GM19328 (cell line): ENCODE data around the gene ZNF474.

Source experiments
- ATAC-seq: cut with Tn5 transposase; IDR thresholded peaks from one replicate; pipeline ENCODE4 v1.9.1; 2021; ENCODE audit warnings: mild to moderate bottlenecking, moderate library complexity; ENCODE audit not compliant: unreplicated experiment

Gene ZNF474

DNA sequence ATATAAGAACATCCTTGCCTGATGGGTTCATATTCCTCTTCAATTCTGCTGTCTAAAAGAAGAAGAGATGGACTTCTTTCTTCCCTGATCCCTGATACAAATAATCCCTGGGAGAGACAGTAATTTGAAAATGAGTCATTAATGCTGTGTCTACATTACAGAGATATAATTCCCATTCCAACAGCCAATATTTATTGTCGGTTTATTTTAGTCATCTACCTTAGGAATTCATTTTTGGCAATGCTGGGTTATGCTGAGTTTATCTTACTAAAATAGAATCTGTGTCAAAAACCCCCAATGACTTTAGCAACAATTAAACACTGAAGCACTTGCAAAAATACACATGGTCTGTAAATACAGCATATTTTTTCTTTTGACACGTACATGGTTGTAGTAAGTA, 23.9 kb downstream of the ZNF474 start:
- ATAC-seq = no peak

DNA sequence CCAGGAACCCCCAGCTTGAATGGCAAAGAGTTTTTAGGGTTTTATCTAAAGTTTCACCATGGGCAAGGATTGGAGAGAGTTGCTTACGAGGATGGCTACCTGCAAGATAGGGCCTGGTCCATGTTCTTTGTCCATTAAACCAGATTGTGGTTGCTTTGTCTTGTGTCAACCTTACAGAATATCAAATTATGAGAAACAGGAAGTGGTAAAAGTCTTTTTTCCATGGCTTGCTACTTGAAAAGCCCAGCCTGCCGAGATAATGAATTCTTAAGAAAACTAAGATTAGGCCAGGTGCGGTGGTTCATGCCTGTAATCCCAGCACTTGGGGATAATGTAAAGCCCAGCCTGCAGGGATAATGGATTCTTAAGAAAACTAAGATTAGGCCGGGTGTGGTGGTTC, 24.4 kb downstream of the ZNF474 start:
- ATAC-seq = no peak

DNA sequence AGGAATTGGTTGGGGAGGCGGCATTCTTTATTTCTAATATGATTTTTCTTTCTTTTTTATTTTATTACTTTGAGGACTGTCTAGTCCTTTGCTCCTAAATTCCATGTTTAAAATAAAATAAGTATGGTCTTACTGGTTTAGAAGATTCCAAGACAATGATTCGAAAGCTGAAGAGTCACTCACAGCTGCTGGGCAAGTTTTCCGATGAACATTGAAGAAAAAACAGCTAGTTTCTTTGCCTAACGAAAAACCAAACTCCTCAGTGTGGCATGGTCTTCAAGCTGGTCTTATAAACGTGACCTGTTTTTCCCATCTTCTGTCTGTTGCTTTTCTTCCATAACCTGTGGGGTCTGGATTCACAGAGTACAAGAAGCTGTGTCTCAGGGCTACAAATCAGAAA, 25.1 kb downstream of the ZNF474 start:
- no peak for ATAC-seq

DNA sequence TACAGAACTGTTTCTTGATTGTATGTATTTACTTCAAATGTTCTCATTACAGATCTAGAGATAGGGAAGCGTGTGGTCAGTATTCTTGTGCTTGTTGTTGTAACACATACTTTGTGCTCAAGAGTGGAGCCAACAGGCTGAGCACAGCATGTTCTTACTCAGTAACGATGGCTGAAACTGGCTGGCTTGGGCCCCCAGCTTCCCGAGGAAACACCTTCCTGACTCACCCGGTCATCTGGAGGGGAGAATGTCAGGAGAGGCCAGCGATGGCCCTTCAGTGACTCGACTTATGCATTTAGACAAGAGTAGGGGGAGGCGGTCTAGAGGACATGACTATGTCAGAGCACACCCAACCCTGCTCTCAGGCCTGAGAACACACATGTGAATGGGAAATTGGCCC, 25.6 kb downstream of the ZNF474 start:
- ATAC-seq = no peak

DNA sequence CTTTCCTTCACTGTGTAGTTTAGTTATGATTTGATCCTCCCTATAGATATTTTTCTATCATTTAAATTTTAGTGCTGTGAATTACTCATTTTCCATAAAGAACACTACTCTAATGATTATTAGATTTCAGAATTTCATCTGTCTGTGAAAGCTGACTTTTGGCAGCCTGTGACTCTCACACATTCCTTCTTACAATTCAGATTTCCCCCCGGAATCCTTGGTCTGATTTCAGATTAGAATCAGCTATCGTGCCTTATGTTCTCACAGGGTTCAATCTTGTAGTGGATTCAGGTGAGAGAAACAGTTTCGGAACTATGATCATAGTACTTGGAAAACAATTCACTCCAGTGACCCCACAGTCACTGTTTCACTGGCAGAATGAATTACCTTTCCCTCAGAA, 26.2 kb downstream of the ZNF474 start:
- no peak for ATAC-seq

DNA sequence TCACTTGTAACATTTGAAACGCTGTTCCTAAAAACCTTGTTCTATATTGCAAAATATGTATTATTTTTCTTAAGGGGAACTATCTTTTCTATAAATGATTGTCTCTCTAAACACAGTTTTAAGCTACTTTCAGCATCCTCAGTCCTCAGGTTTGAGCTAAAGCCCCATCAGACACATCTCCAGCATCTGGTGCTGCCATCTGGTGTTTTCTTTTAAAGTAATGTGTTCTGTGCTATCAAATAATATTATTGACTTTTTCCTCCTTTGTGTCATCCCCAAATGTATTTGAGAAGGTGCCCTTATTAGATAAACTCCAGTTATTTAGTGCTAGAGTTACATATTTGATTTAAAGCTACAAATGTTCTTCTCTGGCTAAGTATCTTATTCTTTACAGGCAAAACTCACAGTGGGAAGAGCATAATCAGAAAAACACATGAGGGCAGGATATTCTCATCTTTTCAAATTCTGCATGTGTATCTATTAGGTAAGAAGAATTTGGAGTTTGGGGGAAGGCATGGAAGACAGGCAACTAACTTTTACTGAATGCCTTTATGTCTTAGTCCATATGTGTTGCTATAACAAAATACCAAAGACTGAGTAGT, 27.5 kb downstream of the ZNF474 start:
- ATAC-seq = no peak

DNA sequence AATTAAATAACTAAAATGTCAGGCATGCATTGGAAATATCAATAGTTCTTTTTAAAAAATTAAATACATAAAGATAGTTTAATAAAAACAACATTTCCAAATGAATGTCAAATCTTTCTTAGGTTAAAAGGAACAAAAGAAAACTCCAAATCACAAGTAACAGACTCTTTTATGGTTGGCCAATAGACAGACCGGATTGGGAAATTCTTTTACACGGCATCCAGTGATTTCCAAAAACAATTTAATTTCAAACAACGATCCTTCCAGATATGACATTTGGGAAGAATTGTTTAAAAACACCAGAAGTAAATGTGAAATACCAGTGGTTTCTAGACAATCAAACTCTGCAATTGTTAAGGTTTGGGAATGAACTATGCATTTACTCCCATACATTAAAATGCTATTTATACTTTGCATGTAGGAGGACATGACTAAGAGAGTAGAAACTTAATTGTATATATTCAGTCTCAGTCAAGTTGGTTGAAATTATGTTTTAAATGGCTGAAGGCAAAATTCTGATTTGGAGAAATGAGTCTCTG, 32.8 kb downstream of the ZNF474 start:
- ATAC-seq = no peak

DNA sequence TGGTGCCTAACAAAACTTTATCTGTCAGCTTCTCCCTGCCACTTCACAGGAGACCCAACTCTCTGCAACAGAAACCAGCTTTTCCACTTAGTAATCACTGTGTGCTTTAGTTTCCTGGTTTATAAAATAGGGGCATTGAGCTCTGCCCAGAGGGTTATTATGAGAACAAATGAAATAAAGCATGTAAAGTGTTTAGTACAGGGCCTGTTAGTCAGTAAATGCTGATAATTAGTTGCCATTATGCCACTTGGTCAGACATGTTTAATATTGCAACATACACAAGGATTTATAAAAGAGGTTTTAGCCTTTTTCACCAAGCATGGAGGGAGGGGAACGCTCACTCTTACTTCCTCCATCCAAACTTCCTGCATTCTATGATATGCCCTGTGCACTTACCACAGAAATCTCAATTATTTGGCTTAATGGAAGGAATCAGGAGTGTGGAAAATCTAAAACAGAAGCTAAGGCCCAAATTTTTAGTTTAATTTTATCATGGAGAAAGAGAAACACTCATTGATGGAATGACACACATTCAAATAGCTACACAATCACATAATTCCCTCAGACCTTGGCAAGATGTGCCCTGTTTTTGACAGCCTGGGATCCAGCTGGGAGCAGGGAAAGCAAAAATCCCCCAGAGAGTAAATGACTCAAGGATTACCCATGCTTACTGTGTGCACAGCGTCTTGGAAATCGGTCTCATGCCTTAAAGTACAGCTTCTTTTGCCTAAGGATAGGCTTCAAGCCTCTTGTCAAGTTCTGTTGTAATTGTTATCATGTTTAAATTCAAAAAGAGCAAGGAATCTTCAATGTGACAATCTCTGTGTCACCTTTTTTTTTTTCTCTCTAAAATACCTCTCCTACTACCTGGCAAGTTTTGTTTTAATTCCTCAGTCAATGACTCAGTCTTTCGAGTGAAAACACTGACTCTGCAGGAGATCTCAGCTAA, 34.0 kb downstream of the ZNF474 start:
- no peak for ATAC-seq

DNA sequence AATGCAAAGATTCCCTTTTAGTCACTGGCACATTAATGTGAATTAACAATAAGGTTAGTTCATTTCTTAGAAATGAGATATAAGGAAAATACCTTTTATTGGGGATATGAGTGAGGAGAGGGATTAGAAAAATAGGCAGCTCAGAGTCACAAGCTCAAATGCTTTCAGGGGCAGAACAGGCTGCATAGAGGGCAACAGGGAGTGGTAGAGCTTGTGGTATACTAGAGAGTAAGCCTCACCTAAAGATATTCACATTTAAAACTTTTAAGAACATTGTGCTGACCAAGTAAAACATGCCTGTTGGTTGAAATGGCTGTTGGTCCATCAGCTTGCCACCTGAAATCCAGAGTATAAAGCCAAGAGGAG, 34.7 kb downstream of the ZNF474 start:
- no peak for ATAC-seq

DNA sequence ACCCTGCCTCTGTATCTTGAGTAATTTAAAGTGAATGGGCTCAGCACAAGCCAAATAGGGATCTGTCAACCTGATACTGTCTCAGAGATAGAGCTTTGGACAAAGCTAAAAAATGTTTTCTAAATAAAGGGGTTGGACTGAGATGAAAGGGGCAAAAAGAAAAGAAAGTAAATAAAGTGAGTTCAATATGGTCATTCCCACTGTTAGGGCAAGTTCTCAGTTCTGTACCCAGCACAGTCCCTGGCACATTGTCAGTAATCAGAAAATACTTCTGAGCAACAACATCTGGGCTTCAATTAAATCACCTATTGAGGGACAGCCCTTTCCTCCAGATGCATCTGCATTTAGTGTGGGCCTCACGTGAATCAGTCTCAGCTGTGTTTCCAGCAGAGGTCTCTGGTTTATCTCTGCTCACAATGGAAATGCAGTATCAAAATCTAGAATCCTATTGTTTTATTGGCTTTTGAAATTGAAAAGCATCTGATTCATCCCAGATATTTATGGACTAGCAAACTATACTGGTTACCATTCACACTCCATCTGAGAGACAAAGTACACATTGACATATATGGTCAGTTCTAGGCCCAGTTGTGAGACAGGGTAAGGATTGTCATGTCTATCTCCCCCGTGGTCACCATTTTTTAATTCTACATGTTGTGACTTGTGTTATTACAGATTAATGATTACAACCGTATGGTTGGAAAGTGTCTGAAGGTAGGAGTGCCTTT, 35.6 kb downstream of the ZNF474 start:
- ATAC-seq = no peak

DNA sequence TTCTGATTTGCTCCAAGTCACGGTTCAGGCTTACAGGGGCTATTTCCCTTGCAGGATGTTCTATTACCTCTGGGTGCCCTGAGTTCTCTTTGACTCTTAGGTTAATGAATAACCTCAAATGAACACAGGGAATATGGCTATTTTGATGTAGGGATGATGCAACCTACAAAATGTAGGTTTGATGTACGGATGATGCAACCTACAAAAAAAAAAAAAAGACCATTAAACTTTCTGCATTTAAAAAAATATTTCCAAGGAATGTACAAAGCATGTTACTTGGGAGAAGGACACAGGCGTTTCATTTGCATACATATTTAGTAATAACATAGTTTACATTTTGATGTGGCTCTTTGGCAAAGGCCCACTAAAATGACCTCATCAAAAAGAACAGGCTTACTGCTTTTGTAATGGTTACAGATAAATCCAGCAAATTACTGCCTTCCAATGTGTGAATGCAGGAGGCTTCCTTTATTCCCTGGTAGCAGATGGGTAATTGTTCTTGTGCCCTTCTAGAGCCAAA, 36.3 kb downstream of the ZNF474 start:
- ATAC-seq = no peak

DNA sequence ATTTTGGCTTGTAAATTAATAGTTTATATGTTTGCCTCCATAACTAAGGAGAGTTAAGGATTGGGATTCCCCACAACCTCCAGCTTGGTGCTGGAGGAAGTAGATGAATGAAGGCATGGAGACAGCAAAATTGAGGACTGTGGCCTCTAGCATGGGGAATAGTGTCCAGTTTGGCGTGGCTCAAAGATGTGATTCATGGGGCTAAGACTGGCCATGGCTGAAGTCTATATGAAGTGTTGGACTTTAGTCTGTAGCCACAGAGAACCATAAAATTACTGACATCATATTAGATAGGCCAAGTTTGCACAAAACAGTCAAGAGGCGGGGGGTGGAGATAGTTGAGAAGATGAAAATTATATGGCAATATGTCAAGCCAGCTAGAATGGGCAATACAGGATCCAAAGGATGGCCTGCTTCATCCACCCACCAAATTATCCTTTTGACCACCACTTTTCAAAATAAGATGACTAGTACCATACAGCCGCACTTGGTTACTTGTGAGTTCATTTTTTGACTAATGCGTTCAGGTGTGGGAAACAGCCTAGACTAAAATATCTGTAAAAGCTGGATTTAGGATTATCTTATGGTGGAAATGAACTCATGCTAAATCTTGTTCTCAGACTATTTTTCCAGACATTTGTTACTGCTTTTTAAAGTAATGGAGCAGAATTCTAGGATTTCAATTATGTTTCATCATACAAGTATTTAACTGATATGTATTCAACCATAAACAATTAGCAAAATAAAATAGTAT, 40.2 kb downstream of the ZNF474 start:
- no peak for ATAC-seq

DNA sequence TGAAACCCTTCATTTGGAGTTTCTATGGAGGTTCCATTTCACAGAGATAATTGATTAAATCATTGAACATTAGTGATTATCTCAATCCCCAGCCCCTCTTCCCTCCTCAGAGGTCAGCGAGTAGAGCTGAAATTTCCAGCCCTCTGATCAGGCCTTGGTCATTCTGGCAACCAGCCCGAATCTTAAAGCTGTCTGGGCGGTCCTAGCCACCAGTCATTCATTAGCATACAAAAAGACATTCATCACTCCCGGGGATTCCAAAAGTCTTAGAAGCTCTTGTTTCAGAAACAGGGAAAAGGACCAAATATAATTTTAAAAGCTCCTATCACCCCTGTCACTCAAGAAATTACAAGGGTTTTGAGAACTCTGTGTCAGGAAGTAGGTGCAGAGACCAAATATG, 41.3 kb downstream of the ZNF474 start:
- no peak for ATAC-seq

DNA sequence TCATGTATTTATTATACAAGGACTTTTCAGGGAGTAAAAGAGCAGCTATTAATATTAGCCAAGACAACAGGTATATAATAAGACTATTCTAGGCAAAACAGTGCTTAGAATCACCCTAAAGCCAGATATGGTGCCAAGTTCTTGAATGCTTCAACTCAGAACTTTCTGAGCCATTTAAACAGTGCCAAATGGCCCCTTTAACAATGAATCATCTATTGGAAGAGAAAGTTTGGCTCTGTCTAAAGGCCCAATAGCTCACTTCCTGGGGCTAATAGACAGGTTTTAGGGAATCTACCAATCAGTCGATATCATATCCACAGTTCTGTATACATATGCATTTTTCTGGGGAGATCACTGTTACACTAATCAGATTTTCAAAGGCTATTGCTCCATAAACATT, 42.9 kb downstream of the ZNF474 start:
- no peak for ATAC-seq

DNA sequence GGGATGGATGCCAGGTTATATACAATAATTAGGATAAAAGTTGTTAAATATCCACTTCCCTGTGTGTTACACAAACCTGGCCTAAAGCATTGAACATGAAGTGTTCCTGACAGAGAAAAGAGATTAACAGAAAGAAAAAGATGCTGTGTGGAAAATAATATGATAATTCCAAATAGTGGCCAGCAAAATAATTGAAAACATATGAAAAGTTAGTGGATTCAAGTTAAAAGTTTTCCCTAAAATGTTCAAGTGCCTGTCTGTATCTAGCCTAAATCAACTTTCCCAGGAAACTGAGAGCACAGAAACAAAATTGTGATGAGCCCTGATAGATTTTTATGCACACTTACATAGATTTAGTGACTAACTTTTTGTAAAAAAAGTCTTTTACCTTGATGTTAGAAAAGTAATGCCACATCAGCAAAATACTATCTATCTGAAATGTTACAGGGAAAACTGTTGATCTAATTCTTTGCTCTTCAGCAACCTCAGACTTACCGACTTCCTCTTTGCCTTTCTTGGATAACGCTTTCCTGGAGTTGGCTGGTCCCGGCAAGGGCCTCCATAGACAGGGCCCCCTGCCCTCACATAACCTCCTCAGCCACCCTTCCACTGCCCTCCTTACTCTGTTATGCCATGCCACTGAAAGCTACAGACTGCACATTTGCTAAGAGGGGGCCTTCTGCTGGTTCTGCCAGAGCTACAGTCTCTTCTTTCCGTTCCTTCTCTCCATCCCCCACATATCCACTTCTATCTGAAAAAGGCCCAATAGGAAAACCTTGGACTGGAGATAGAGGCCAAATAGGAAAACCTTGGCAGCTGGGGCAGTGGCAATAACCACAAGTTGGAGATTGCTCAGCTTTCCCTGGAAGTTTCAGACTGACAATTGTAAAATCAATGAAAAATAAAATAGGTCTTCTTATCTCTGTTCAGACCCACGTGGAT, 44.4 kb downstream of the ZNF474 start:
- no peak for ATAC-seq

DNA sequence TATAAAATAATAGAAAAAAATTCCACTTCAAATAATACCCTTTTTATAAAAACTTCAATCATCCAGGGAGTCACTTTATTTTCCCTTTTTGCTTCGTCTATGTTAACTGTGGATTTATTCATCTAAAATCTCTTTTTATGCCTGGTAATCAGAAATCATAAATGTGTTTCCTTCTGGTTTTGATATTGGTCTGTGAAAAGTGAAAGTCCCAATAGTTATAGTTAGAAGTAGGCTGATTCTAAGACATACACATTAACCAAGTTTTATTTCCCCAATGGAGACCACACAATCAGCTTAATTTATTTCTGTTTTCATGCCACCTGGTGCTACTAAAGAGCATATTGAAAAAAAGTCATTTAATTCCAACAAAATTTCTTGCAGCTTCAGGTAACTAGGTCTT, 45.7 kb downstream of the ZNF474 start:
- no peak for ATAC-seq

DNA sequence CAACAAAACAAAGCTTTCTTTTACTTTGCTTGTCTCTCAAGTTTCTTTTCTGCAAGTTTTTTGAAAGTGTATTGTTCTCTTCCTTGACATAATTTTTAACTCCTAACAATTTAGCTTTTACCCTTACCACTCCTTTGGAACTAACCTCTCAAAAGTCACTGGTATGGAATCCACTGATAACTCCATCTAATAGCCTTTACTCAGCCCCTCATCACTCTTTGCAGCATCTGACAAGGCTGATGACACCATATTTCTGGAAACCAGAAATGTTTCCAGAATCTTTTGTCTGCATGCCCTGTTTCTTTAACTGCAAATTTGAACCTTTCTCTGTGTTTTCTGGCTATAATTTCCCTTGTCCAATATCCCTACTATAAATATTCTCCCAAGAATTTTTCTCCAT, 46.5 kb downstream of the ZNF474 start:
- no peak for ATAC-seq

DNA sequence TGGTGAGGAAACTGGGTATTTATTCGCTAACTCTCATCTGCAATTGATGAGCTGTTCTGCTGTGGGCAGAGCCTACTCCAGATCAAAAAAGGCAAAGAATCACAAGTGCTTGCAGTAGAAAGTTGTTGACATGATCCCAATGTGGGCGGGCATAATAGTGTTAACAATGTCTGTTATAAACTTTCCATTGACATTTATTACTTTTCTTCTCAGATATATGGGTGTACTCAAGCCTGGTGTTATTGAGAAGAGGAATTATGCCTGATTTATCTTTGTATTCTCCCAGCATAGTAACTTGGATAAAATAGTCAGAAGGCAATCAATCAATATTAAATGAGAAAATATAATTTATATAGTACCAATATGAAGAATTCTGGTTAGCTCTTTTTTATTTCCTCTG, 47.8 kb downstream of the ZNF474 start:
- ATAC-seq = no peak

DNA sequence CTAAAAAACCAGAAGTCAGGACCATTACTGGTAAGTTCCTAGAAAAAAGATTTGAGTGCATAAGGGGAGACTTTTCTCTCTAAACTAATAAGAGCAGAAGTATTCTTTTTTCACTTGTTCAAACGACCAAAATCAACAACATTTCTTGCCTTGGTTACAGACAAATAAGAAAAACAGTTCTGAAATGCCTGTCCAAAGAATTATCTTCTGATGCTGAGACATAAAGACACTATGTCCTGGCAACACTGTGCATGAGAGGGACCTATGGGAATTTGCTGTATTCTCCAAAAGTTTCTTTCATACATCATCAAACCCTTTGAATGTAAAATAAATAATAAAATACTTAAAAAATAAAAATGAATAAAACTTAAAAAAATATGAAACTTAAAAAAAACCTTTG, 50.4 kb downstream of the ZNF474 start:
- no peak for ATAC-seq
